CD1c-positive myeloid dendritic cell (primary cell): ENCODE results near the gene FHL1.
A peak's percentile ranks its signal among the peaks of the same experiment; 100 is the strongest.

Experiments
- DNase-seq: peaks from one replicate; pipeline ENCODE4 v3.0.0-alpha.2; 2016; ENCODE audit errors: extremely low spot score

Gene FHL1

DNA sequence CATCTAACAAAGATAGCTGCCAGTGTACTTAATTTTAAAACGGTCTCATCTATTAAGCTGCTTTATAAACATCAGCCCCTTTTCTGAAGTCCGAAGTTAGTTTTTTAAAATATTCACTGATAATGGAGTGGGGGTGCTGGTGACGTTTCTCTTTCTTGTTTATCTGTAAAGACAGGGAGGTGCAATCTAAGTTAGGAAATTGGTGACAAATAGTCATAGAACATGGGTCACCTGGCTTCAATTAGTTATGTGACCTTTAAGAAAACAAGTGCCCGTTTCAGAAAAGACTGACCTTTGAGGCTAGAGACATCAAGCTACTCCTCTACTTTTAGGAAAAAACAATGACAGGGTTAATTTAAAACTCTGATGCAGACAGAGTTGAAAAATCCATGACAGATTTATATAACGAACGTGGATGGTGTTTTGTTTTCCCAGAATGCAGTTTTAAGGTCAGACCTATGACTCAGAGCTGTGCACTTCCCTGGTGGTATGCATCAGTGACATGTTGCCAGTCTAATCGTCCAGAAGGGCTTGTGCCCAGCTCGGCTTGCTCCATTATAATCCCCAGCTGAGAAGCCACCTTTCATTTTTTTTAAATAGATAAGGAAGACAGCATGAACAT is 38.2 kb downstream of the FHL1 start:
- DNase-seq: no peak

DNA sequence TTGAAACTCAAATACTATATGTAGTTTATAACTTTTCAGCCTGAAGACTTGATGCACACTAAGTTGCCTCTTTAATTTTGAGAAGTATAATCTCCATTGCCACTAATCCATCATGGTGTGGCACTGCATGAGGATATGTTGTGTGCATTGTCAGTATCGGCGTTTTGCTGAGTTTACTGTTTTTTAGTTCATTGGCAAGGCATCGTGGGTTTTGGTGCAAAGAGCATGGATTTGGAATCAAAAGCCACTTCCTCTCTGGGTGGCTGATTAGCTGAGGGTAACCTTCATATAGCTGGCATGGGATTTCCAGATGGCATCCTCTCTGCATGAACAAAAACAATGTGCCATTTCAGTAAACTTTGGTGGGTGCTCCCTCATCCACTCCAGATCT is 38.7 kb downstream of the FHL1 start:
- no peak for DNase-seq

DNA sequence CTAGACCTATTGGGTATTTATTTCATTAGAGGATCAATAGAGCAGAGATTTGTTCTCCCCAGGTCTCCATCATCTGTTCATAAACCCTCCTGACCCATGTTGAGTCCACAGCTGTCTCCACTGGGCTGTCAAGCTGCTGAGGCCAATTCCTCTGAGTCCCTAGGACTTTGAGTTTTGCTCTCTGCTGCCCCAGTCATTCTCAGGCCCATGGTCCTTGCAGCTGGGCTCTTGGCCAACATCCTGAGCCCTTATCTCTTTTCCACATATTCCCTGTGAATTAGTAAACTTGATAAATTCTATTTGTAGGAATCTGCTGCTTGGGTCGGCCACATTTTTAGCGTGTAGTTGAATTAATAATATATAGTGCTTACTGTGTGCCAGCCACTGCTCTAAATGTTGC is 41.9 kb downstream of the FHL1 start:
- no peak for DNase-seq

DNA sequence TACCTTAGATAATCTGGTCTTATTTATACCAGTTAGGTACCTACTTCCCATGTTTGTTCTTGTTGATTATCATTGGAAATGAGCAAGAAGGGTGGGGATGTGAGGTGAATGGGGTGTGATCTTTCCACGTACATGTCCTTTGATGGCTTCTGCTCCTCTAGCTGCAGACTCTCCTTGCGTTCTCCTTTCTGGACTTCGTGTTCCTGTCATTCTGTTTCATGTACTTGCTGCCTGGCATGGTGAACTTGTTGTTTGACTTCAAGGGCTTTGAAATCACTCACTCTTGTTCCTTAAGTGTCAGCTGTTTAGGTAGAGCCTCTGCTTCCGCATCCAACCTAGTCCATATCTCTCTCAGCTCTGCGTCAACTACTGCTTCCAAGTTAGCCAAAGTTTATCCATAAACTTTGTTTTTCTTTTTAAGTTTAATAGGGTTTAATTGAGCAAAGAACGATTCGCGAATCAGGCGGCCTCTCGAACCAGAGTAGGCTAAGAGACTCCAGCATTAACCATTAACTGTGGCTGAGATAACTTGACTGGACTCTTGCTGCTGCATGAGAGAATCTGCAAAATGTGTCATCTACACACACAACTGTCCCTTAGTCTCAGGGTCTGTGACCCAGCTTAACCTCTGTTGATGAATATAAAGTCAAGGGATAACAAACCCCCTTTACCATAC is 42.8 kb downstream of the FHL1 start:
- DNase-seq: no peak

DNA sequence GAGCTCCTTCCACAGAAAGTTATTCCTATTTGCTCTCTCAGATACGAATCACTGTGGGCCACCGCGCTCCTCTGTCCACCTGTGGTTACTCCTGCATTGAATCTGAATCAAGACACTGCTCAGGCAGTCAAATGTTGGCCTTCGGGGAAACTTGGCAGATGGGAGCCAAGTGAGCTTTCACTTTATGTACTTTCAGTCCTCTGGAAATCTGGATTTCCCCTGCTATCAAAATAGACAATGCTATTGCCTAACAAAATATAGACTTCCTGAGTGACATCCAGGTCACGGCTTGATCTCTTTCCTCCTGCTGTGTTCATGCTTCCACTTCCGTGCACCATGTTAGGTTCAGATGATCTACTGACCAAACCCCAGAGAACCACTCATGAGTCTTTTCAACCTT is 43.8 kb downstream of the FHL1 start:
- no peak for DNase-seq

DNA sequence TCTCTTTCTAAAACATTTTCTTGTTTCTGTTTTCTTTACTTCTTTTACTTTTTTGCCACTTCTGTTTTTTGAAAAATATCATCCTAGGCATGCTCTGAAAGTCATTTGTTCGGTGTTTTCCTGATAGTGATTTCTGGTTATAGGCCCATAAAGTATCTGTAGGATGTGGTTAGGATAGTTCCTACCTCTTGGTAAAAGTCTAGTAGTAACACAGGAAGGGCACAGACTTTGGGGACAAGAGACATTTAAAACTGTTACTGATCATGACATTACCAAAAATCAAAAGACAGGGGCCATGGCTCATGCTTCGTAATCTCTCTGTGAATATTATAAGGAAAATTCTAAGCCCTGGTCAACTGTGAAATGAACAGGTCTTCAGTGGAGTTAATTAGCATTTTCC is 44.8 kb downstream of the FHL1 start:
- DNase-seq: no peak

DNA sequence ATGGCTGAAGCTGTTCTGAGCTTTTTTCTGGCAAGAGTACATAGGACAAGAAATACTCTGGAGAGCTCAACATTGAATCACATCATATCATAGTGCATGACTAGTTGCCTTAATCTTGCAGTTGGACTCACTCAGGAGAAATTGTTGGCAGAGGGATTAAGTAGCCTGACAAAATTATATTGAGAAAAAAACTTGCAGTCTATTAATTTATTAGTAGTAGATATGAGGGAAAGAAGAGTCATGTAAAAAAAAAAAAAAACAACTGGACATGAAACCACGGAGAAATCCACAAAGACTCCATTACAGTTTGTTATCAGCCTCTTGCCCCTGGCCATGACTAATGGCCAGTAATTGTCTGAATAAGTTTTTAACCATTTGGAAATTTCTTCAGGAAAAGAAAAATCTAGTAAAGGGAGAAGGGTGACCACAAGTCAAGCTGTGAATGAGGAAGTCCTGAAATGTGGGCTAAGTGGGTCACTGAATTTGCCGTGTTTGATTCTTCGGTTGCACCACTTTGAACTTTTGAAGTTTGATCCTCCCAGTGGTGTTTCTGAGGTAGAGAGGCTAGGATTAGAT is 45.6 kb downstream of the FHL1 start:
- peak; percentile 8 for DNase-seq

DNA sequence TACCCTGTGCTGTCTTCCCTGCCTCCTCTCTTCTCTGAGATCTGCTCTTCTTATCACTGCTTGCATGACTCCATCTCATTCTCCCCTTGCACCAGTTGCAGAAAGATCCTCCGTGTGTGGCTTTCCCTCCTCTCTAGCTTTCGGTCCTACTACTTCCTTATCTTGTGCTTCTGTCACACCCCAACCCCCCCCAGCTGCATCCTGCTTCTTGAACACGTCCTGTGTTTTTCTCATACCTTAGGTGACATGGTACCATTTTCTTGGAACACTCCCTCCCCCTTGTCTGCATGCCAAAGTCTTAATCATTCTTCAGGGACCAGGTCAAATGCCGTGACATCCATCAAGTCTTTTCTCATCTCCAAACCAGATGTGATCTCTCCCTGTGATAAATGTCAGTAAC is 46.4 kb downstream of the FHL1 start:
- no peak for DNase-seq

DNA sequence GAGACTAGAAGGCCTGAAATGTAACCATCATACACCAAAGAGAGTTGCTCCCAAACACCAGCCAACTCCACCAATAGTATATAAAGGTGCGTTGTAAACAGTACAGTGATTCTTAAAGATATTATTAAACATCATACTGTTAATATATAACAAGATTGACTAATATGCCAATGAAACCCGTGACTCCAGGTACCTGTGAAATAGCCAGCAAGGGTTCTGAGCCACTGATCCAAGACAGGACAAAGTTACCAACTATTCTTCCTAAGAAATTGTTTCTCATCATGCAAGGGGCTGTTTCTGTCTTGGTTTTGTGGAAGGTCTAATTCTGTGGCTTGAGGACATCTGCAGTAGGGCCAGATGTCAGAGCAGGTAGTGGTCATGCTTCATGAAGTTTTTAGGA is 47.2 kb downstream of the FHL1 start:
- DNase-seq: no peak

DNA sequence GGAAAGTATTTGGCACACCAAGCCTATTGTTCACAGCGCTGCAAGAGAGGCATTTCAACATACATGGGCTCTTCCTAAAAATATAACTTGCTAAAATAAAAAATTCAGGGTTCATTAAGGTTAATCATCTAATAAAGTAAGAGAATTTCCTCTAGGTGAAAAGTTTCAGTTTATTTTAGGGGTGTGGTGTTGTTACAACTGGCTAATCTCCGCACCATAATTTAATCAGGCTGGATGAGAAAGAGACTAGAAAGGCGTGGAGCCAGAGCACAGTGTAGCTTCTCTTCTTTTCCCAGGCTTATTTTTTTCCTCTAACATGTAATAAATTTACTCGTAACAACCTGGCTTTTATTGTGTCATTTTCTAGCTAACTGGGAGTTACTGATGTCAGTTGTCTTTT is 47.9 kb downstream of the FHL1 start:
- DNase-seq: no peak

DNA sequence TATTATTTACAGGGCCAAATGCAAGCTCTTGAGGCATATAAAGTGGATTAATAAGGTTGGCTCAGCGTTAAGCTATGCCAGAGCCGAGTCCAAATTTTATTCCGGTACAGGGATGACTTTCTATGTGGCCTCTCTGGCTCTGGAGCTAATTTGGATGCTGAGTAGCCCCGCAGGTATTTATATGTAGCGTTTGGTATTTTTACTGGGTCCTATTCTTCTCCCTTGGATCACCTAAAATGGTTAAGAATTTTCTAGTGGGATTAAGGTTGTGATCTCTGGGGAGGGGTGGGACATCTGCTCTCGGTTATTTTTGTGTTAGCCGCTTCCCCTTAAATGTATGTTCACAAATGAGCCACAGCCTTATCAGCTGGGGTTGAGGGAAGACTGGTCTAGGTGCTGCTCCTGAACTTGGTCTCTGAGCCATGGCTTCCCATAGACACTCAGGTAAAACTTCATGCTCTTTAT is 49.4 kb downstream of the FHL1 start:
- no peak for DNase-seq

DNA sequence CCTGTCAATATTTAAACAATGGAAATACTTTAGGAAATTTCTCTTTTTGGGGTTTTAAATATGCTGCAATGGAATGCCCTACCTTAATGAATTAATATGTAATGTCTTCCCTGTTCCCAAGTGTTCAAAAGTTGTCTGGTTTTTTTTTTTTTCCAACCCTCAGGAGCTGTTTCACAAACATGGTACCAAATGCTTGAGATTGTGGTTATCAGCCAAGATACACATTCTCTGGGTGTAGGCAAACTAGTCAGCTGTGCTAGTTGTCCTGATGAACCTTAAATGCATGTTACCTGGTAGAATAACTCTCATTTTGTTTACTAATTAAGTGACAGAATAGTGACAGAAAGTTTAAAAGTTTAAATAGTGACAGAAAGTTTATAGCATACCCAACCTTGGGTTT is 50.7 kb downstream of the FHL1 start:
- no peak for DNase-seq

DNA sequence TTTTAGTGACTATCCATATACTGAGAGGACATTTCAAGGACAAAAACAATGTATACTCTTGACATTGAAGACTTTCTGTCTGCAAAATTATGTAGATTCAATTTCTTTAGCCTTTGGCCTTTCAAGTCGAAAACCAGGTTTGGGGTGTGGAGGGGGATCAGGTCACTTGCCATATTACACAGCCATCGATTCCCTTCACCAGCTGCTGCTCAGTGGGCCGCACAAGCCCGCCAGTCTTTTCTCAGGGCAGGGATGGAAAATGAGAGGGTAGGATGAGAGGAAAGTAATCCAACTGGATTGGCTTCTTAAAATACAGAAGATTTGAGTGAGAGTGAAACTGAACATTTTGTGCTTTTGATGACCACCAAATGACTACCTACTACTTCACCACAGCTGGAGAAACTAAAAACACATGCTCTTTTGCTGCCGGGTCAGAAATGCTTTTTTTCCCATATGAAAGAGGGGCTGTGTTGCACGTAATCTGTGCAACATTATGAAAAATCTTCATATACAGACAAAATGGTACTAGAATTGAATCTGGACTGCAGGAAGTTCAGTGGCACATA is 51.4 kb downstream of the FHL1 start:
- DNase-seq: no peak

DNA sequence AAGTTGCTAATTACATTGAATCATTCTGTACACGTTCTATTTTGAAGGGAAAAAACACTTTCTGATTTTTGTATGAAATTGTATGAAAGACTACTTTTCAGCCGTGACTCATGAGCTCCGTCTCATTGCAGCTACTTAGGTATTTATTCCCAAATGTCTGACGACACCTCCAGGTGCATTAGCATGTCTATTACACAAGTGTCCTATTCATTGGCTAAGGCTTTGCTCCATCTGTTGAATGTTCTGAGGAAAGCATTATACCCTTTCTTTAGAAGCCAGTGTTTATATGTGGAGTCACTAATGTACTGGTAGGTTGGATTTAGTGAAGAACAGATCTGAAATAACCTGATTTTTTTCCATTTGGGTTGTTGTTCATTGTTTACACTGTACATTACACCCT is 52.0 kb downstream of the FHL1 start:
- no peak for DNase-seq

DNA sequence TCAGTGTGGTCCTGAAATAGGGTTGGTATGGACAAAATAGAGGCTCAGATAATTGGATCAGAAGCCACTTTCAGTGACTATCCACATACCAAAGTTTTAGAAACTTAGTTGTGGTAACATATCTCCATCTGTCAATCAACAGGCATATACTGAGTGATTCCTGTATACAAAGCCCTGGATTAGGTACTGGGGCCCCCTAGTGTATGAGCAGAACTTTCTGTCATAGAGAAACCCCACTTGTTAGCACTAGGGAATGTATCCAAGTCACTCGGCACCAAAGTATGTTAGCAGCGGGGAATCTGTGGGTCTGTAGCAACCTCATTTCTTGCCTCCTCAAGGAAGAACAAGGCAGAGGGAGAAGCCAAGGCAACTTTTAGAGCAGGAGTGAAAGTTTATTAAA is 53.1 kb downstream of the FHL1 start:
- DNase-seq: no peak

DNA sequence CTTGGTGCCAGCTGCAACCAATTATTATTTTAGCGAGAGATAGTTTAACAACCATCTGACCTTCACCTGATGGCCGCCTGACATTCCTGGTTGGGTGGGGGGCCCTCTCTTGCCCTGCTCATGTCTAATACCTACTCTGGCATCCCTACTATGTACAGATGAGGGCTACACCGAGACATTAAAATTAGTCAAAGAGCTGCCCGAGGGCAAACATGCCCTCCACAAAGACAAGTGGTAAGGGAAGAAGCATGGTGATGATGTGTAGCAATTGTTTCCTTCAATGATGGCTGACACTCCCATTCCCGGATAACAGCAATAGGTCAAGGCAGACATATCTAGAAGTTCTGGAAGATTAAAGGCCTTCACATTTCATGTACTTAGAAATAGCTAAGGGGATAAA is 54.3 kb downstream of the FHL1 start:
- no peak for DNase-seq

DNA sequence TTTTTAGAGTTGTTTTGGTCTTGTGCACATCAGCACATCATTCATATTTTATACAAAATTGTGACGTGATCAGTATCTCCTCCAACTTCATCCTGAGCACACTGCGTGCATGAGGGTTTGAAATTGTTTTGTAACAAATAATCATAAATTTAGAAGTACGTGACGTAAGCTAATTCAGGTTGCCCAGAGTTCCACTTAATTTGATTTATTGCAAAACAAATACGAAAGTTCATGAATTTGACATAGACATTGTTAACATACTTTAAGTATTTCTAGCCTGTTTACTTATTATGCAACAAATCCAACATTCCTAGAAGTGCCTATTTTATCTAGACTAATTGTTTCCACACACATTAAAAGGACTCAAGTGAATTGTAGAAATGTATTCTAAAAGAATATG is 55.6 kb downstream of the FHL1 start:
- DNase-seq: no peak

DNA sequence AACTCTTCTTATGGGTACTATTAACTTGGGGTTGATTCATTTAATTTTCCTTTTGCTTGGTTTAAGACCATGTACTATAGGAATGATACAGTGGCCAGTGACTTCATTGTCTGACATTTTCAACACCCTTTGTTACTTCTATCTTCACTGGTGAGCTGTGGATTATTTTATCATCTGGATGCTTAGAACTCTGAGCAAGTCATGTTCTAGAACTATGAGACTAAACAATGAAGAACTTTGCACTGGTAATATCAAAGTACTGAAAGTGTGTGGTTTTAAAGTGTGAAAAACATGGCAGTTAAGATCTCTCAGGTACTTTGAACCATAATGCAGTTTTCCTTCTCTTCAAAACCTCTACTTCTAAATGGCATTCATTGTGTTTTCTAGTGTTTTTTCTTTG is 56.1 kb downstream of the FHL1 start:
- DNase-seq: no peak

DNA sequence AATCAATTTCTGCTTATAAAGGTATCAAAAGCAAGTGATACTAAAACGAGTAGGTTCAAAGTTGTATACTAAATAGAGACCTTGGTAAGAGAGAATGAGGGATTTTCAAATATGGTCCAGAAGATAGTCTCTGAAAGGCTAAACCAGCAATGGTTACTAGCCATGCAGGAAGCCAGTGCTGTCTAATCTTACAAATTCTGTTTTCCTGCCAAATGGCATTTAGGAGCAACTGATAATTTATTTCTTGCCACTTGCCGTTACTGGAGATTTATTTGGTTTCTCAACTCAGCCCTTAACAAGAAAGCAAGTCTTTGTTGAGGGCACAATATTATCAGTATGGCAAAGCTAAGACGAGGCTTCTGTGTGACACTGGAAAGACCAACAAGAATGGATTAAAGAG is 56.6 kb downstream of the FHL1 start:
- DNase-seq: no peak

DNA sequence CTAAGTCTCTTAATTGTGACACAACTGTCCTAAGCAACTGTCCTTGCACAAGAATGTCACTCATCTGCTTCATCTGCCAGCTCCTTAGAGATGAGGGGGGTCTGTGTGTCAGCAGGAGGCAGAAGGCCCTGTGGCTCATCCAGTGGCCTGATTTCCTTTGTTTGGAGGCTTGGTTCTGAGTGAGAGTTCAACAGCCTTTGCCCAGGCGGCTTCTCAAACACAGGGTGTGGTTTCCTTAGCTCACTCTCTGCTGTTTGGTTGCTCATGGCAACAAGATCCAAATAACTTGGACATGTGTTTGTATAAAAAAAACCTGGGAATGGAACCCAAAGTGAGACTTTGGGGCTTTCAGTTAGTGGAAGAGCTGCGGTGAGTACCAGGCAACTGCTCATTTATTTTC is 57.2 kb downstream of the FHL1 start:
- DNase-seq: no peak

DNA sequence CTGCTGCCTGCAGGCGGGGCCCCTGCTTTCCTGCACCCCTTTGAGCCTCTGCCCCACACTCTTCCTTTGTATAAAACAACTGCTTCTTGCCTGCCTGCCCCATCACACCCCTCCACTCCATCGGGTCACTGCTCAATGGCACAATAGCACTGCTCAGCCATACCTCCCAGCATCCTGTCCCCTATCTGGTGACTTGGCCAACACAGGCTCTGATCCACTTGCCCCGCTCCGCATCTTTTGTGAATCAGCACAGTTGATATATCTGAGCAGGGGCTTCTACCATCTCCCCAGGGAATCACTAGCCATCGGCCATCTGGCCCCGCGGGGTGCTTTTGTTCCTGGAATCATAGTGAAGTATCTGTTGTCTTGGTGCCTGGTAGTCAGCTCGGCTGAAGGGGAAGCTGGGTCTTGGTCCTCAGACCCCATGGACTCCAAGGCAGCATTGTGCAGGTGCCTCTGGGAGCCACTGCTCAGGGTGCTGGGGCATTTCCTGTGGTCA is 58.6 kb downstream of the FHL1 start:
- no peak for DNase-seq

DNA sequence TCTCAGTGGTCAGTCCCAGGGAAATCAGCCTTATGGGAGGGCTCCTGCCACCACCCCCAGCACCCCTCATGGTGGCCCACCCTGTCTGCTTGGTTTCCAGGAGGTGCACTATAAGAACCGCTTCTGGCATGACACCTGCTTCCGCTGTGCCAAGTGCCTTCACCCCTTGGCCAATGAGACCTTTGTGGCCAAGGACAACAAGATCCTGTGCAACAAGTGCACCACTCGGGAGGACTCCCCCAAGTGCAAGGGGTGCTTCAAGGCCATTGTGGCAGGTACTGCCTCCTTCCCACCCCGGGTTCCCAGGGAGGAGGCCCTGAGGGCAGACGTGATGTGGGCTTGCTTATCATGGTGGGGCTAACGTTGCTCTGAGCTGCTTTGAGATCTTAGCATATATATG is 59.6 kb downstream of the FHL1 start:
- no peak for DNase-seq

DNA sequence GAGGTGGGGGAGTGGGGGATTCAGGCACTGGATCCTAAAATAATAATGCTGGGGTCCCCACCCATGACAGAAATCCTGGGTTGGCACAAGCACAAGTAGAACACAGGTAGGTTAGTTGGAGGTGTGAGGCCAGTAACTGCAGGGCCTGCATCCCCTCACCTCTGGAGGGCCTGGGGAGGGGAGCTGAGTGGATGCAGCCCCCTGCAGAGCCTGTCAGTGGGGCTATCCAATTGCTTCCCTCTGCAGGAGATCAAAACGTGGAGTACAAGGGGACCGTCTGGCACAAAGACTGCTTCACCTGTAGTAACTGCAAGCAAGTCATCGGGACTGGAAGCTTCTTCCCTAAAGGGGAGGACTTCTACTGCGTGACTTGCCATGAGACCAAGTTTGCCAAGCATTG is 60.2 kb downstream of the FHL1 start:
- no peak for DNase-seq
